Stimulated activated CD8-positive, alpha-beta memory T cell treated with anti-CD3 and anti-CD28 coated beads, Interleukin-12 subunit alpha, Interleukin-12 subunit beta, amount 100 ng/mL, for 4 hours (primary cell): ENCODE data around the gene ARID2.

ENCODE experiments used
- DNase-seq: peaks from one replicate; pipeline ENCODE4 v3.0.0-alpha.2; 2020; ENCODE audit warnings: low read depth

ARID2 gene

DNA sequence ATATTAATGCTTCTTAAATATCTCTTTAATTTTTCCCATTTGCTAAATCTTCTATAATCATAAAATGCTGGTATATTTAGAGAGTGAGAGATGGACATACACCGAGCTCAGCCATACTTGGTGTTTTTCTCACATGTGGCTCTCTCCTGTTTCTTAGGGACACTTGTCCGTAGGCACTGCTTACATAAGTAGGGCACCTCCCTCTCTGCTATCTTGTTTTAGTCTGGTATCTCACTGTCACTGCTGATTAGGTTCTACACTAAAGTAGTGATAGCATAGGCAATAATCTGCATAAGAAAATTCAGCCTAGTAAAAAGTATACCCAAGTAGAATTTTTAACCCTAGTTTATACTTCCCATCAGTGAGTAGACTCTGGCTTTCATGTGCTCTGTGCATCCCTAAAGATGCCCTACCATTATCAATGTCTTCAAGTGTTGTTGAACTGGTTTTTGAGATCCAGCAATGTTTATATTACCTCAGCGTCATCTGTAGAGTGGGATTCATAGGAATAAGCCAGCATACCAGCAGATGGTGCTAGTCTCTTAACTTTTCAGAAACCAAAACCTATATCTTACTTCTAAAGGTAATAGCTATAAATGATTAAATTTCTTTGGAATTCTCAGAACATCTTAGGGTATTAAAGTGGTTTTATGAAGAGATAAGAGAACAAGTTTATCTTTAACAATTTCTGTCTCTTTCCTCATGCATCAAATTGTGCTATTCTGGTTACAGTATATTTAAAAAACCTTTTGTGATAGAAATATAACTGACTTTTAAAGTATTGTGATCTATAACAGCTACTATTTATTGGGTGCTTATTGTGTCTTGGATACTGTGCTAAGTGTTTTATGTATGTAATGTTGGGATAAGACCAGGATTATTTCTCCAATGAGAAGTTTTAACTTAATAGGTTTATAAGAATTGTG is 32.9 kb downstream of the ARID2 start:
- DNase-seq: no peak

DNA sequence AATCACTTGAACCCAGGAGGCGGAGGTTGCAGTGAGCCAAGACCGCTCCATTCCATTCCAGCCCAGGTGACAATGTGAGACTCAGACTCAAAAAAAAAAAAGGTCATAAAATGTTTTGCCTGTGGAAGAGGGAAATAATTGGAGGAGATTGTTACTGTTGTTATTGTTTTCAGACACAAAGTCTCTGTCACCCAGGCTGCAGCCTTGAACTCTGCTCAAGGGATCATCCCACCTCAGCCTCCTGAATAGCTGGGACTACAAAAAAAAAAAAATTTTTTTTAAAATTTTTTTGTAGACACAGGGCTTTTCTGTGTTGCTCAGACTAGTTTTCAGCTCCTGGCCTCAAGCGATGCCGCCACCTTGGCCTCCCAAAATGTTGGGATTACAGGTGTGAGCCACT is 33.9 kb downstream of the ARID2 start:
- DNase-seq: no peak

DNA sequence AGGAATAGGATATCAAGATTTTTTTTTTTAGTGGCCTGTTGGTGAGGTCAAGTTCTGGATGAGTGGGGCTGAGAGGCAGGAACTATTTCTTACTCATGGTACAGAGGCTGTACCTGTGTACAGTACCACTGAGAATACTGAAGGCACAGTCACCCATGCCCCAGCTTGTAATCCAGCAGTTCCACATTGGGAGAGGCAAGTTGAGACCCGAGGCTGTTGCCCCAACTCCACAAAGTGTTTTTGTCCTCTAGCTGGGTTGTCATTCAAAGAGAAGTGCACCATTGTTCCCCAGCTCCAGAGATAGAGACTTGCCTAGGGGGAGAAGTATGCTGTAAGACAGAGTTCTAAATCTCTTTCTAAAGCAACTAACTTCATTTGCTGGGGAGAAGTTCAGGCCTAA is 38.7 kb downstream of the ARID2 start:
- DNase-seq: no peak

DNA sequence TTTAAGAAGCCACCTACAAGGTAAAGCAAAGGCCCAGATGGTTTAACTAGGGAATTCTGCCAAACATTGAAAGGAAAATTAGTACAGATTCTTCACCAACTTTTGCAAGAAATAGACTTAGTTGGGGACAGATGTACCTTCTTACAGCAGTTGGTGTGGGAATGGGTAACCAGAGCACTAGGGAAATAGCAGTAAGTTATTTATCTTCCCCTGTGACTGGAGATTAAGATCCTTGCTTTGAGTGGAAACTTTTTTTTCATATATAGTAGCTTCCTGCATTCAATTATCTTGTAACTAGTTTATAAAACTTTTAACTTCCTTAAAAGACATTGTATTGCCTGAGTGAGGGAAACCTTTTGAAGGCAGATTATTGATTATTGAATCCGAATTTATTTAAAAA is 44.2 kb downstream of the ARID2 start:
- no peak for DNase-seq

DNA sequence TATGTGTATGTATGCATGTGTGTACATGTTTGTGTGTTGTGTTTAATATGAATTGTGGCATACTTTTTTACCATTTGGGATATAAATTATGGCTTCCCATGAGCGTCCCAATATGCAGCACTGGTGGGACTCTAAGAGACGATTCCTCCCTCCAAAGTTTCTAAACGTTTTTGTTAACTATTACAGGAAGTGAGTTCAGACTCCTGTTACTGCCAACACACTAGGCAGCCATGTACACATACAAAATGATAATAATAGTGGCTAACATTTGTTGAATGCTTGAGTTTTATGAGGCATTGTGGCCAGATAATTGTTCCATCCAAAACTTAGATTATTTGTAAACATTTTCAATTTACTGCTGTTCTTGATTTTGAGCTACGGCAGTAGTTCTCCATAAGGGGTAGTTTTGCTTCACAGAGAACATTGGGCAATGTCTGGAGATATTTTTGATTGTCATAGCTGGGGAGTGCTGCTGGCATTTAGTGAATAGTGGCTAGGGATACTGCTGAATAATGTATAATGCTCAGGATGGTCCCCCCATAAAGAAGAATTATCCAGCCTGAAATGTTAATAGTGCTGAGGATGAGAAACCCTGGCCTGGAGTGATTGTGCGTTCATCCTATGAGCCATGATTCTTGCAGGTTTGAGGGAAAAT is 45.1 kb downstream of the ARID2 start:
- no peak for DNase-seq

DNA sequence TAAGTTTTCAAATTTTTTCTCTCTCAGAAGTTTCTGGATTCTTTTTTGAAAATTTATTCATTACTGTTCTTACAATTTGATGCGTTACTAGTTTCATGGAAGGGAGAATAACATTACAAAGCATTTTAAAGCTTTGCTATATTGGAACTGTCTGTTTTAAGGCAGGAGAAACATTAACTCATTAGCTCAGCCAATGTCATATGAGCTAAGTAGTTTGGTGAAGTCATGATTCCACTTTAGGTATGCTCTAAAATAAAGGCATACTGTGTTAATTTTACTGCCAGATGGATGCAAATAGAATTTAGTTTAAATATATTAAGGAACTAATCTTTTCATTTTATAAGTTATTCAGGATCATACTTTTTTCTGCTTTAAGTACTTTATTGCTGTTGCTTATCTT is 46.0 kb downstream of the ARID2 start:
- no peak for DNase-seq

DNA sequence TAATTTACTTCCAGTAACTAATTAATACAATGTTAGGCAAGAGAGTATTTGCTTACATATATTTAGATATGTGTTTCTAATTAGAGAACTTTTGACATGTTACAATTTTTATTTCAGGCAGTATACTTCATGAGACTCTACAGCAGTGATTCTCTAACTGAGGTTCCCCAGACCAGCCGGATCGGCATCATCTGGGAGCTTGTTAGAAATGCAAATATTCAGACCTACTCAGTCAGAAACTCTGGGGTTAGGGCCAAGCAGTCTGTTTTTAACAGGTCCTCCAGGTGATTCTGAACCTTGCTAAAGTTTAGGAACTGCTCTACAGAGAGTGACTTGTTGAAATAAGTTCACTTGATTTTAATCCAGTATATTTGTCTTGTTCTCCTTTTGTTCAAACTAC is 46.5 kb downstream of the ARID2 start:
- no peak for DNase-seq

DNA sequence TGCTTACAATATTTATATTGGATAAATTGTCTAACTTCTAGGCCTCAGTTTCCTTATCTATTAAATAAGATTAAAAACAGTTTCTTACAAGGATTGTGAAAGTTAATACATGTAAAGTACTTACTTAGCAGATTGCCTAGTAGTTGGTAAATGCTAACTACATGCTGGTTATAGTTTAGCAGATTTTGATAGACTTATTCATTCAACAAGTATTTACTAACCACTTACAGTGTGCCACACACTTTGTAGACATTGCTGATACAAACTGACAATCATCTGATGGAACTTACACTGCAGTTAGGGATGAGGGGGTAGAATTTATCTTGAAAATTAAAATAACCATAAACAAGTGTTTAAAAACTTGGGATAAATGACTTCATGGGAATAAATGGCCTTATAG is 50.4 kb downstream of the ARID2 start:
- DNase-seq: no peak

DNA sequence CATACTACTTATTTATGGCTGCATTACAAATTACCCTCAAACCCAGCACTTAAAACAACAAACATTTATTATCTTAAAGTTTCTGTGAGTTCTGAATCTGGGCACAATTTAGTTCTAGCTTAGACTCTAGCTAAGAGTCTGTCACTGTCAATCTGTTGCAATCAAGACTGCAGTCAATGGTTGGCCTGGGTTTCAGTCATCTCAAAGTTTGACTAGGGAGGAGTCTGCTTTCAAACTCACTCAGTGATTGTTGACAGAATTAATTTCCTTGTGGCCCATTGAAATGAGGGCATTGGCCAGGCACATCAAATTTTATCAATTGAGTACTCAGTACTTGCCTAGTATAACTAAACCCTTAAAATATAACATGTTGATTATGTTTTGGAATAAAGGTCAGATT is 51.6 kb downstream of the ARID2 start:
- no peak for DNase-seq

DNA sequence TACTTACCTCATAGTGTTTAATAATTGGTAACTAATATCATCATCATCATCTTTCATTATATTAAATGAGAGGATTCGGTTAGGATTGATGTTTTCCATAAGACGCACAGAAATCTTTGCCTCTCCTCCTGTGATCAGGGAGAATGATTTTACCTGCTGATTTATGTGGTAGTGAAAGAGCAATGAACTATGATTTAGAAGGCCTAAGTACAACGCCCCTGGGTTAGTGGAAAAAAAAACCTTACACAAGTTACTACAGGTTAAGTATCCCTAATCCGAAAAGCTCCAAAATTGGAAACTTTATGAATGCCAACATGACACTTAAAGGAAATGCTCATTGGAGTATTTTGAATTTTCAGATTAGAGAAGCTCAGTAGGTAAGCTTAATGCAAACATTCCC is 55.8 kb downstream of the ARID2 start:
- no peak for DNase-seq

DNA sequence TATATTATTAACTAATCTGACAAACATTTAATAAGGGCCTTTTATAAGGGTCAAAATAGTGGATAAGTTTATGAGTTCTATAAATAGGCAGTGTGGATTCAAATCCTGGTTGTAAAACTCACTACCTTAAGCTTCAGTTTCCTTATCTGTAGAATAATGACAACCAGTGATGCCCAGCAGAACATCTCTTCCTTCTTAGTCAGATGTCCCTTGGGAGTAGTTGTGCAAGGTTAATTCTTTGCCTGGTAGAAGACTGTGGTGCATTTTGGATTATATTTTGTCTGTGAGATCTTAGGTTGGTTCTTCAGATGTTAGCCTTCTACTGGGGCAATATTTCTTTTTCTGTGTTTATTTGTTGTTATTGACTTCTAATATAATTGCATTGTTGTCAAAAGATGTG is 59.5 kb downstream of the ARID2 start:
- no peak for DNase-seq

DNA sequence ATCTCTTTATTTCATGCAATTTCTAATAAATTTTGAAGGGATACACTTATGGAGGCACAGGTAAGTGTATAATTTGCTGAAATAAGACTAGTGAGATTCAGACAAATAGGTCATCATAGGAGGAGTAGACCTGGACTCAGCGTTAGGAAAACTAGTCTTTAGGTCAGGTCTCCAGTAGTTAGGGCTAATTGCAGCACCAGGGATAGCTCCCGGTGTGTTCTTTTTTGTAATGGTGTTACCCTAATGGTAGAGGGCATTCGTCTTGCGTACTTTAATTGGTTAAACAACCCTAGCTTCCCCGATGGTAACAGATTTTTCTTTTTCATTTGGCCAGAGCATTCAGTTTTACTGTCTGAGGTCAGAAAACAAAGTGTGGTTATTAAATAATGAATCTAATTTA is 64.9 kb downstream of the ARID2 start:
- no peak for DNase-seq

DNA sequence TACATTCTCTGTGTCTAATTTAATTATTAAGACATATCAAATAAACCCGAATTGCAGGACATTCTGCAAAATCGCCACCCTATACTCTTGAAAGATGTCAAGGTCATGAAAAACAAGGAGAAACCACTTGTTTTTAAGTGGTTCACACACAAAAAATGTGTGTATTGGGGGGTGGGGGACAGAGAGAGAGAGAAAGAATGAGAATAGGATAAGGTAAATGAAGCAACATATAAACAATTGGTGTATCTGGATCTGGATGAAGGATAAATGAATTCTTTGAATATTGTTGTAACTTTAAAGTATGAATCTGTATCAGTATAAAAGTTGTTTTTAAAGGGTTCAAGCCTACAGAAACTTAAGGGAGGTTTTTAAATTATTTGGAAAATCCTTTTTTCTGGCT is 72.1 kb downstream of the ARID2 start:
- no peak for DNase-seq

DNA sequence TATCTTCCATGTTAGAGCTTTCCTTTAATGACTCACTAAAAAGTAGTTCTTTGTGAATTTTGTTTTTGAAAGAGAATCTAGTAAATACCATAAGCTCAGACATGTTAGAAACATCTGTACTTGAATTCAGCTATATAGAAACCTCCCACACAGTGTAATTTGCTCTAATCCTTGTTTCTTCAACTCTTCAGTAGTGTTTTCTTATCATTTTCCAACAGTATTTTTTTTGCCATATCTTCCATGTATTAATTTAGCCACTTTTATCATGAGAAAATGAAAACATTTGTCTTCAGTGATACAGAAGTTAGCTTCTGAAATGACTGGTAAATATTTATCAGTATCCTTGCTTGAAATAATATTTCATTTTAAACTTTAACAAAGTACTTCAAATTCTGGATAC is 73.6 kb downstream of the ARID2 start:
- DNase-seq: no peak

DNA sequence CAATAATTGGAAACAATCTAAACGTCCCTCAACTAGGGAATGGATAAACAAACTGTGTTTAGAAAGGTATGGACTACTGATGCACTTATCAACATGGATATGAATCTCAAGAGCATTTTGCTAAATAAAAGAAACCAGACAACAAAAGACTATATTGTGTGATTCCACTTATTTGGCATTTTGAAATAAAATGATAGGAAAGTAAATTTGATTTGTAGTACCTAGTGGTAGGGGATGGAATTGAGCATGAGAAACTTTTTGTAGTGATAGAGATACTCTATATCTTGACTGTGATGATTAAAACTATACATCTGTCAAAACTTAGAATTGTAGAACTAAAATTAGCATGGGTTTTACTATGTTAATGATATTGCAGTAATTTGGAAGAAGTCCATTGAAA is 87.1 kb downstream of the ARID2 start:
- DNase-seq: no peak

DNA sequence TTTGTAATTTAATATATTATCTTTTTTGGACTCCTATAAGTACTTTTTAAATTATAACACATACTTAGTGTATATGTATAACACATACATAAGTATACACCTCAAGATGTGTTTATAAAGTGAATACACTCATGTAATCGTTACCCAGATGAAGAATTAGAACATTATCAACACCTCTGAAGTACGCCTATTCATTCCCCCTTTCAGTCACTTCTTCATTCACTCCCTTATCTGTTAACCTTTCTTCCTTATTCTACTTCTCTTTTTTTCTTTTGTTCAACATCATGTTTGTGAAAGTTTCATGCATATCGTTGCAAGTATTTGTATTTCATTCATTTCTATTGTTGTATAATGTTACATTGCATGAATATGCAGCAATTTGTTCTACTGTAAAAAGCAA is 98.5 kb downstream of the ARID2 start:
- no peak for DNase-seq

DNA sequence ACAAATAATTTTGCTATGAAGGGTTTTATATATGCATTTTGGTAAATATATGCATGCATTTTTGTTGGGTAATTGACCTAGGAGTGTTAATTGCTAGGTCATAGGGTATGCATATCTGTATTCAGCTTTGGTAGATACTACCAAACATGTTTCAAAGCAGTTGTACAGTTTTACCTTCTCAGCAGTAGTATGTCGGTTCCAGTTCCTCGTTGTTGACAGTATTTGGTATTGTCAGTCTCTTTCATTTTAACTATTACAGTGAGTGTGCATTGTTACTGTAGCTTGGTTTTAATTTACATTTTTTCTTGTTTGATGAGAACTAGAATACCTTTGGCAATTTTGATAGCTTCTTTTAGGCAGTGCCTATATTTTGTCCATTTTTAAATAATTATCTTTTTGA is 98.9 kb downstream of the ARID2 start:
- no peak for DNase-seq

DNA sequence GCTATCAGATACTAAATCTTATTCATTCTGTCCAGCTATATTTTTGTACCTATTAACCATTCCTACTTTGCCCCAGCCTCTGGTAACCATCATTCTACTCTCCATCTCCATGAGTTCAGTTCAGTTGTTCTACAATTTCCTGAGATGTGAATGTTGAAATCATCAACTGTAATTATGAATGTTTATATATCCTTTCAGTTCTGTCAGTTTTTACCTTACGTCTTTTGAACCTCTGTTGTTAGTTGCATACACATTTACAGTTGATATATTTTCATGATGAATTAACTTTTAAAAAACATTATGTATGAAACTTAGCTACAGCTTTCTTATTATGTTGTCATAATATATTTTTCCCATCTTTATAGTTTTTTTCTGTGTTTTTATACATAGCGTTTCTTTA is 102.1 kb downstream of the ARID2 start:
- DNase-seq: no peak

DNA sequence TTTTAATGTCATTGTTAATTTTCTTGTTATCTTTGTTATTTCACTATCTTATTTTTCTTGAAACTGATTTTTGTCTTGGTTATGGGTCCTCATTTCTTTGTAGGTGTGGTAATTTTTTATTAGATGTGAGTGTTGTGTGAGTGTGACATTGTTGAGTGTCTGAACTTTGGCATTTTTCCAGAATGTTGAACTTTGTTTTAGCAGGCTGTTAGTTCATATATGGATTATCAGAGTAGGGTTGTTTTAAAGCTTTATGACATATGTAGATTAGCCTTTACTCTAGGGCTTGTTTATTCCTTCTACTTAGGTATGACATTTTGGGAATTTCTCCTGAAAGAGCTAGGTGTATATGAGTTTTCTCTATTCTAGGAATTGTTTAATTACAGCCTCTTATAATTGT is 103.9 kb downstream of the ARID2 start:
- DNase-seq: no peak

DNA sequence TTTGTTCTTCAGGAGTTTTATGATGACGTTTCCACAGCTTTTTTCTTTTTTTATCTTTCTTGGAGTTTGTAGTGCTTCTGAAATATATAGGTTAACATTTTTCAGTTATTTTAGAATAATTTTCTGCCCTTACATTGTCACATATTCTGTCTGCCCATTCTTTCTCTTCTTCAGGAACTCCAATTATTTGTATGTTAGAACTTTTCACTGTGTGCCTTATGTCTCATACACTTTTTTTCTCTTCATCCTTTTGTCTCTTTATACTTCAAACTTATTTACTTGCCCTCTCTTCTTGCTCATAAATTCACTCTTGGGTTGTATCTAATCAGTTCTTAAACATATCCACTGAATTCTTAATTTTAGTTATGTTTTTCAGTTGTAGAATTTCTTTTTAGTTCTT is 105.3 kb downstream of the ARID2 start:
- DNase-seq: no peak

DNA sequence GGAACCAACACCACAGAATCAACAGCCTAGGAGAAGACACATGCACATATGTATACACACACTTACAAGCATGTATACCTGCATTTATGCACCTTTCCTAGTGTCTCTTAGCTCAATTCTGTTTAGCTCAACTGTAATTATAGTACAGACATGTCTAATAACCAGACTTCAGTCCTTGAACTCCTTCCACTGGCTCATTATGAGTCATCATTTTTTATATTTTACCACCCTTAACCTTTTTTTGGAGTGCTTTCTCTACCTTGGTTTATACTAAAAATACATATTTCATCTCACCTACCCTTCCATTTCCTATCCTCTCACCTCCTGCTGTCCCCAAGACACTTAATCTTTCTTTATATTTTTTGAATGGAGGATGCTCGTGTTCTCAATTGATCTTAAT is 110.4 kb downstream of the ARID2 start:
- DNase-seq: no peak

DNA sequence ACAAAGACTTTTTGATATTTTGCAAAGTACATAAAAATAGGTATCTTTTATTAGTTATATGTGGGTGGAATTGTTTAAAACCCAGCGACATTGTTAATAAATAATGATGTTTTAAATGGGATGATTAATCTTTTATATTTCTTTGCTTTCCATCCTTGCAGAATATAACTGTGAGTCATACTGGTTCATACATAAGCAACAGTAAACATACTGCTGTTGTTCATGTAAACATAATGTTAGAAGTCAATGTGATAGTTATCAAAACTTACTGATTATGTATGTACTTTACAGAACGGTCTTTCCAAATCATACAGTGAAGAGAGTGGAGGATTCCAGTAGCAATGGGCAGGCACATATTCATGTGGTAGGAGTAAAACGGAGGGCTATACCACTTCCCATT is 119.8 kb downstream of the ARID2 start:
- DNase-seq: no peak

DNA sequence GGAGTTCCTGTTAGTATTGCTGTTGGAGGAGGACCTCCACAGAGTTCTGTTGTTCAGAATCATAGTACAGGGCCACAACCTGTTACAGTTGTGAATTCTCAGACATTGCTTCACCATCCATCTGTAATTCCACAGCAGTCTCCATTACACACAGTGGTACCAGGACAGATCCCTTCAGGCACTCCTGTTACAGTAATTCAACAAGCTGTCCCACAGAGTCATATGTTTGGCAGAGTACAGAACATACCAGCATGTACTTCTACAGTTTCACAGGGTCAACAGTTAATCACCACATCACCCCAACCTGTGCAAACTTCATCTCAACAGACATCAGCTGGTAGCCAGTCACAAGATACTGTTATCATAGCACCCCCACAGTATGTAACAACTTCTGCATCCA is 120.8 kb downstream of the ARID2 start:
- DNase-seq: no peak

DNA sequence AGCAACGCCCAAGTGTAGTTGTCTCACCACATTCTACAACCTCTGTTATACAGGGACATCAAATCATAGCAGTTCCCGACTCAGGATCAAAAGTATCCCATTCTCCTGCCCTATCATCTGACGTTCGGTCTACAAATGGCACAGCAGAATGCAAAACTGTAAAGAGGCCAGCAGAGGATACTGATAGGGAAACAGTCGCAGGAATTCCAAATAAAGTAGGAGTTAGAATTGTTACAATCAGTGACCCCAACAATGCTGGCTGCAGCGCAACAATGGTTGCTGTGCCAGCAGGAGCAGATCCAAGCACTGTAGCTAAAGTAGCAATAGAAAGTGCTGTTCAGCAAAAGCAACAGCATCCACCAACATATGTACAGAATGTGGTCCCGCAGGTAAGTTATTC is 123.0 kb downstream of the ARID2 start:
- DNase-seq: no peak
